ENCODE results near the gene NDC80. TPM values are rescaled to one million over a fixed set of nuclear protein-coding genes. Genes with fewer than 3 reads are reported as not detected.
A peak's percentile ranks its signal among the peaks of the same experiment; 100 is the strongest.

Gene NDC80
- polyA plus RNA-seq, 1 donor (not counting 4 experiments of a cell fraction or from before 2014, with no cell fraction given) = 11.5 TPM

DNA sequence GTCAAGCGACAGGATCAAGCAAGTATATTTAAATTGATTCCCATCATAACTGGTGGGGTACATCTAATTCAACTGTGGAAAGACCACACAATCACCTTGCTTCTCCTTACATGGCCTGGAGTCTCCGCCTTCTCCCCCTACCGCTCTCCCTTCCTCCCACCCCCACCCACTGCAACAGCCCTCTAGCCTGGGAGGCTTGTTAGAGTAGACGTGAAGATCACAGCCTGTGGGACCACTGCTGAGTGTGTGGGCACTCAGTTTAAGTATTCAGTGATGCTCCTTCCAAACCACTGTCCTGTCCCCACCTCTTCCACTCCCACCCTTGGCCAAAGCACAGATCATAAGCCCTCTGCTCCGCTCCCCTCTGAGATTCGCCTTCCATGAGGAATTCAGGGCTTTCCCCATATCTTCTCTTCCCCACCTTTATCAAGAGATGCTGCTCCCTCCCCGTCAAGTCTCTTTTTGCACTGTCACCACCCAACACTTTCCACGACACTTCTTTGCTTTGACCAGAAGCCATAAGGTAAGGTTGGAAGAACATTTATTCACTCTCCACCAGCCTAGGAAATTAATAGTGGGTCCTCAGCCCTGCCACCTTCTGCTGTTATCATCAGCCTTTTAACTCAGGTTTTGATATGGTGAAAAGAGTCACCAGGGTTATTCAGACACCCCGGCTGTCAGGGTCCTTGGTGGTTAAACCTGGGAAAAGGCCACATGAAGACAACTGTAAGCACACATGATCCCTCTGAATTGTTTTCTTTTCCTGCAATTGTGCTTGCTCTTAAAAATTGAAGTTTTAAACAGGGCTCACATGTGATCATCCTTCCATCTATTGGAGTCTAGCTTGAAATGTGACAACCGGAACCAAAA is 1.8 kb upstream of the NDC80 start:
- FAIRE-seq = no peak
- dilution Hi-C loops (cut with MboI; ENCODE audit: extremely low pct_ligation_motif_present, low sequenced_read_pairs) = no loop called here
- H3K9ac ChIP-seq (ENCODE audit: control insufficient read depth, extremely low read depth, insufficient read depth, low read length) = peak overlapping the region; percentile 97

DNA sequence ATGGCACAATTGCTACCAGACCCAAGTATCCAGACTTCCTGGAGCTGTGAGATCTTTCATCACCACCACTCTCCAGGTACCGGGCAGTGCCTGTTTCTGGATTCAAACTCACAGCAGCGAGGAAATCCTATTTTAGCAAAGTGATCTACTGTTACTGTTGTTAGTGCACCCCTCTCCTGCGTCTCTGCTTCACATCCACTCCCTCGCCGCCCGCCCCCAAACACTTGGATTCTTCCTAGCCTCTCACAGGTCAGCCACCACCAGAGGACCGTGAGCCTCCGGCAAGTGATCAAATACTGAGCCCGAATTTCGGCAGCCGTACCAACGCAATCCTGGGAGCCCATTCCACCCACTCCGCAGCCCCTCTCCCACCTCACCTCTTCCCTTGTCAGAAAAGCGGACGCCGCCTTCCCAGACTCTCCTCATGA is 571 bp upstream of the NDC80 start:
- no peaks in the 10 kb centered on the region for H3K9me1 ChIP-seq (ENCODE audit: control insufficient read depth, extremely low read depth, insufficient read depth, low read length)
- no peak for TF ChIP-seq EZH2 (IDR thresholded peaks at IDR 0.05; ENCODE audit: low read length)
- TF ChIP-seq, protein P1, sequence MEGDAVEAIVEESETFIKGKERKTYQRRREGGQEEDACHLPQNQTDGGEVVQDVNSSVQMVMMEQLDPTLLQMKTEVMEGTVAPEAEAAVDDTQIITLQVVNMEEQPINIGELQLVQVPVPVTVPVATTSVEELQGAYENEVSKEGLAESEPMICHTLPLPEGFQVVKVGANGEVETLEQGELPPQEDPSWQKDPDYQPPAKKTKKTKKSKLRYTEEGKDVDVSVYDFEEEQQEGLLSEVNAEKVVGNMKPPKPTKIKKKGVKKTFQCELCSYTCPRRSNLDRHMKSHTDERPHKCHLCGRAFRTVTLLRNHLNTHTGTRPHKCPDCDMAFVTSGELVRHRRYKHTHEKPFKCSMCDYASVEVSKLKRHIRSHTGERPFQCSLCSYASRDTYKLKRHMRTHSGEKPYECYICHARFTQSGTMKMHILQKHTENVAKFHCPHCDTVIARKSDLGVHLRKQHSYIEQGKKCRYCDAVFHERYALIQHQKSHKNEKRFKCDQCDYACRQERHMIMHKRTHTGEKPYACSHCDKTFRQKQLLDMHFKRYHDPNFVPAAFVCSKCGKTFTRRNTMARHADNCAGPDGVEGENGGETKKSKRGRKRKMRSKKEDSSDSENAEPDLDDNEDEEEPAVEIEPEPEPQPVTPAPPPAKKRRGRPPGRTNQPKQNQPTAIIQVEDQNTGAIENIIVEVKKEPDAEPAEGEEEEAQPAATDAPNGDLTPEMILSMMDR (optimal IDR thresholded peaks at IDR 0.05 in 1 of 3, IDR thresholded peaks at IDR 0.05 in 1 of 3, conservative IDR thresholded peaks at IDR 0.05 in 1 of 3; ENCODE audit: extremely low read depth in 1 of 3, insufficient read depth in 2 of 3, low read length in 3 of 3) = peak in 1 of 3 experiments; percentile 39
- H3K4me2 ChIP-seq (ENCODE audit: control insufficient read depth, extremely low read depth, insufficient read depth, low read depth, low read length) = peak overlapping the region; percentile 85
- dilution Hi-C loops (cut with MboI; ENCODE audit: extremely low pct_ligation_motif_present, low sequenced_read_pairs) = no loop called here
- no peaks in the 10 kb centered on the region for H3K27me3 ChIP-seq (ENCODE audit: control insufficient read depth, extremely low read depth, insufficient read depth, low read length)
- H3K9me3 ChIP-seq (ENCODE audit: control insufficient read depth, low read depth, low read length) = no peaks in the 10 kb centered on the region
- H3K36me3 ChIP-seq (ENCODE audit: control insufficient read depth in 2 of 2, extremely low read depth in 1 of 2, insufficient read depth in 2 of 2, low read length in 2 of 2) = peaks cover 0 to 6% of the 10 kb centered on the region in 2 experiments
- peaks cover 21% of the 10 kb centered on the region for H3K4me1 ChIP-seq (ENCODE audit: control insufficient read depth, extremely low read depth, insufficient read depth, low read length)
- H2AFZ ChIP-seq (ENCODE audit: control insufficient read depth, low read length) = peak overlapping the region; percentile 94
- peak overlapping the region; percentile 63 to 94 (median 90) for H3K4me3 ChIP-seq (ENCODE audit: control insufficient read depth in 2 of 3, extremely low read depth in 1 of 3, insufficient read depth in 2 of 3, low read depth in 1 of 3, low read length in 3 of 3)
- peak overlapping the region; percentile 99 for H3K27ac ChIP-seq (ENCODE audit: control insufficient read depth, insufficient read depth, low read length)
- FAIRE-seq = no peak
- H4K20me1 ChIP-seq (ENCODE audit: control insufficient read depth, extremely low read depth, insufficient read depth, low read length) = no peaks in the 10 kb centered on the region
- H3K9ac ChIP-seq (ENCODE audit: control insufficient read depth, extremely low read depth, insufficient read depth, low read length) = peak overlapping the region; percentile 97
- no peak for DNase-seq (ENCODE audit: low read depth, low spot score)
- peaks cover 44% of the 10 kb centered on the region for H3K79me2 ChIP-seq (ENCODE audit: control insufficient read depth, insufficient read depth, low read length)

More for the DNA sequence above, 1.8 kb upstream of the NDC80 start:
- Histone ChIP-seq H3K27me3 (ENCODE audit: control insufficient read depth, extremely low read depth, insufficient read depth, low read length) (no peaks in the 10 kb centered on the region), H3K79me2 (ENCODE audit: control insufficient read depth, insufficient read depth, low read length) (peaks cover 44% of the 10 kb centered on the region), H3K4me2 (ENCODE audit: control insufficient read depth, extremely low read depth, insufficient read depth, low read depth, low read length) (peak overlapping the region; percentile 85), H2AFZ (ENCODE audit: control insufficient read depth, low read length) (no peak overlapping the region), H3K4me3 (ENCODE audit: control insufficient read depth in 2 of 3, extremely low read depth in 1 of 3, insufficient read depth in 2 of 3, low read depth in 1 of 3, low read length in 3 of 3) (peak overlapping the region; percentile 2 to 94 (median 90)), H3K36me3 (ENCODE audit: control insufficient read depth in 2 of 2, extremely low read depth in 1 of 2, insufficient read depth in 2 of 2, low read length in 2 of 2) (peaks cover 0 to 4% of the 10 kb centered on the region in 2 experiments), H4K20me1 (ENCODE audit: control insufficient read depth, extremely low read depth, insufficient read depth, low read length) (no peaks in the 10 kb centered on the region), H3K9me1 (ENCODE audit: control insufficient read depth, extremely low read depth, insufficient read depth, low read length) (no peaks in the 10 kb centered on the region), H3K4me1 (ENCODE audit: control insufficient read depth, extremely low read depth, insufficient read depth, low read length) (peaks cover 21% of the 10 kb centered on the region), H3K27ac (ENCODE audit: control insufficient read depth, insufficient read depth, low read length) (no peak overlapping the region), H3K9me3 (ENCODE audit: control insufficient read depth, low read depth, low read length) (no peaks in the 10 kb centered on the region)
- no peak for DNase-seq (ENCODE audit: low read depth, low spot score)
- no peak for TF ChIP-seq EZH2 (IDR thresholded peaks at IDR 0.05; ENCODE audit: low read length)
- TF ChIP-seq, protein P1 (optimal IDR thresholded peaks at IDR 0.05 in 1 of 3, IDR thresholded peaks at IDR 0.05 in 1 of 3, conservative IDR thresholded peaks at IDR 0.05 in 1 of 3; ENCODE audit: extremely low read depth in 1 of 3, insufficient read depth in 2 of 3, low read length in 3 of 3) = no peak

Data from keratinocyte (primary cell).